ENCODE results near the gene NPM1.

Gene NPM1

GRCh38 chr5:171429543-171429910, 41.9 kb downstream of the NPM1 start:
- no peak for DNase-seq

- no peak for DNase-seq
Observed at GRCh38 chr5:171431251-171431777, 43.7 kb downstream of the NPM1 start.

DNA sequence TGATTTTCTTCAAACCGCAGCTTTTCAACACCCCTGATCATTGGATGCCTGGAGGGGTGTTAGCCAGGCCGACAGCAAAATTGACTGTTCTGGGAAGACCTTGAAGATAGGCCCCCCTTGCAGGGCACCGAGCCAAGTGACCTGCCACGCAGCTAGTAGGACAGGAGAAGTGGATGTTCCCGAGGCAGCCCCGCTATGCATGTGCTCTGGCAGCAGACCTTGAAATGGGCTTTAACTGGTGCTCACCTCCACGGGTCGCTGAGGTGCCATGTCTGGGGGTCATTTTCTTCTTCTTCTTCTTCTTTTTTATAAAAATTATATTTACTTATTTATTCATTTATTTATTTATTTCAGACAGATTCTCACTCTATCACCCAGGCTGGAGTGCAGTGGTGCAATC, 44.4 kb downstream of the NPM1 start:
- DNase-seq: no peak

- DNase-seq: no peak
Observed at GRCh38 chr5:171432583-171433351, 45.1 kb downstream of the NPM1 start.

GRCh38 chr5:171433352-171433698, 45.7 kb downstream of the NPM1 start:
- no peak for DNase-seq

GRCh38 chr5:171433982-171434676, 46.5 kb downstream of the NPM1 start:
- no peak for DNase-seq

GRCh38 chr5:171434874-171435273, 47.2 kb downstream of the NPM1 start:
- no peak for DNase-seq

DNA sequence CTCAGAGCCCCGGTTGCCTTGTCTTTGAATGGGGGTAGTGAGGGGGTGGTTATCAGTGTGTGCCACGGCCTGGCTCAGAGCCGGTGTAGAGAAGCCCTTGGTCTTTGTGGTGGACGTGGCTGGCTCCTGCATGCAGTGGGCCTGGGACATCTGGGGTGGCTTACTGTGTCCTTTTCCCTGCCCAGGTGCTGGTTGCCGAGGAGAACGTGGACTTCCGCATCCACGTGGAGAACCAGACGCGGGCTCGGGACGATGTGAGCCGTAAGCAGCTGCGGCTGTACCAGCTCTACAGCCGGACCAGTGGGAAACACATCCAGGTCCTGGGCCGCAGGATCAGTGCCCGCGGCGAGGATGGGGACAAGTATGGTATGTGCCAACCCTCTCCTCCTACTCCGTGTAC, 48.3 kb downstream of the NPM1 start:
- no peak for DNase-seq

GRCh38 chr5:171436804-171437285, 49.2 kb downstream of the NPM1 start:
- no peak for DNase-seq

GRCh38 chr5:171437286-171437821, 49.7 kb downstream of the NPM1 start:
- no peak for DNase-seq

- DNase-seq: no peak
Observed at GRCh38 chr5:171438738-171439137, 51.1 kb downstream of the NPM1 start.

- no peak for DNase-seq
Observed at GRCh38 chr5:171441246-171441791, 53.7 kb downstream of the NPM1 start.

DNA sequence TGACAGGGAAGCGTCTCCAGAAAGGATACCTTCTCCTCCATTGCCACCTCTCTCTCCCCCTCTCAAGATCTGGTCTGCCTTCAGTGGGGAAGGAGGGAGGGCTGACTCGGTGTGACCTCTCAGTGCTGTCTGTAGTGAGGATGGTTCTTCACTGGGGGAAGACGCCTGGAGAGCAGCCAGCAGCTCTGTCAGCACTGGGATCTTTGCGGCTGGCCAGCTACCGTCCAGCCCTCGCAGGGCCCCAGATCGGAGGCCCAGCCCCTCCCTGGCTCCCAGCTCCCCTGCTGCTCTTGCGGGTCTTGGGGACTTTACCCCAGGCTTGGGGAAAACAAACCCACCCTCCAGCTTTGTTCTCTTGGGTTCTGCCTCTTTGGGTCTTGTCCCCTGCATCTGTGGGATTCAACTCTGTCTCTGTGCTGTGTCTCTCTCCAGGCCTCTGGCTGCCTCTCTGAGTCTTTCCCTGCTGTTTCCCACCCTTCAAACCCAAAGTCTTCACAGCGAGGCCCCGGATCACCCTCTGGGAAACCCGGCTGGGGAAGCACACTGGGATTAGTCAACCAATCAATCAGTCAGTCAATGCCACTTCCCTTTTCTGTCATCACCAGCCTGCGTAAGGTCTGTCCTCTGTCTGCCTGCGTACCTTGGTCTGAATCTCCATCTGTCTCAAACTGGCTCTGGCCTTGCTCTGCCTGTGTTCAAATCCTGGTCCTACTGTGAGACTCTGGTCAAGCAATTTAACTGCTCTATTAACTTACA, 54.8 kb downstream of the NPM1 start:
- no peak for DNase-seq

- no peak for DNase-seq
Observed at GRCh38 chr5:171444582-171444981, 56.9 kb downstream of the NPM1 start.

GRCh38 chr5:171445644-171446516, 58.2 kb downstream of the NPM1 start:
- no peak for DNase-seq

- no peak for DNase-seq
Observed at GRCh38 chr5:171447226-171447625, 59.6 kb downstream of the NPM1 start.

DNA sequence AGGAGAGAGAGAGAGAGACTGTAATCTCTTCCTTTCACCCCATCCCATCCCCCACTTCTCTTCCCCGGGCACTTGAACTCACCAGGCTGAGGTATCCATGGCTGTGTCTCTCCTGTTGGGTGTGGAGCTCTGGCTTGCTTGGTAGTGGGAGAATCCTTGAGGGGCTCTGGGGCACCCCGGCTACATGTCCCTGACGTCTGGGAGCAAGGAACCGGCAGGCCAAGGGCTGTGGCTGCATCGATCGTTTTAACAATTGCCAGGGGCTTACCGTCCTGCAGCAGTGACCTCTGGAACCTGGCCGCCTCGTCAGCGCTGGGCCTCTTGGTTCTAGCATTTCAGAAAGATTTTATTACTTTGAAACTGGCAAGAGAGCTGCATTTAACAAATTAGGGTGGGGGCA, 61.8 kb downstream of the NPM1 start:
- DNase-seq: no peak

DNA sequence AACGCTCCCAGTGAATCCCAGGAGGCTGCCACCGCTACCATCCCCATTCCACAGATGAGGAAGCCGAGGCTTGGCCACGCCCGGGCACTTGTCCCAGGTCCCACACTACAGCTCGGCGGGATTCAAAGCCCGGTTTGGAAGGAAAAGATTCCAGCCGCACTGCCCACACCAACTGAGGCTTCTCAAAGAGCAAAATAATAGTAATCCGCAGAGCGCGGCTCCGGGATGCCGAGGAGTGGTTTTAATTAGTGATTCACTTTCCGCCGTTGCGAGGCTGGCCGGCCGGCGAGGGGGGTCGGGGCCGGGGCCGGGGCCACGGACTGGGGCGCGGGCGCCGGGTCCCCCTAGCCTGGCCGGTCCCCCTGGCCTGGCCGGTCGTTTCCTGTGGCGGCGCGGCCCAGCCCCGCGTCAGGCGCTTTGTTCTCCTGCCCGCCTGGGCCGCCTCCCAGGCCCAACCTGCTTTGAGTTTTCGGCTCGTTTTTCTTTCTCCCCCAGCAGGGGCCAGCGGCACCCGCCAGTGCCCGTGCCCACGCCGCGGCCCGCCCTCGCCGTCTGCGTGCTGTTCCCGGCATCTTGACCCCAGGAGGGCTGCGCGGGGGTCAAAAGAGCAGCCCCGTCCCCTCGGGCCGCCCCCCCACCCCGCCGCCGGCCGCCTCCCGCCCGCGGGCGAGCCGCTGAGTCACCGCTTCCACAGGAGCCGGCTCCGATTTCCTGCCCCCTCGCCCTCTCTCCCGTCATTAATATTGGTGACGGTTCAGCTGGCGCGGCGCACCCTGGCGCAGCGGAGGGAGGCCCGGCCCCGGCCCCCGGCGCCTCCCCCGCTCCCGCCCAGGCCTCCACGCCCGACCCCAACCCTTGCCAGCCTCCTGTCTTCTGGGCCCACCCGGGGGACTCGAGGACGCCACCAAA, 63.0 kb downstream of the NPM1 start:
- DNase-seq: no peak

DNA sequence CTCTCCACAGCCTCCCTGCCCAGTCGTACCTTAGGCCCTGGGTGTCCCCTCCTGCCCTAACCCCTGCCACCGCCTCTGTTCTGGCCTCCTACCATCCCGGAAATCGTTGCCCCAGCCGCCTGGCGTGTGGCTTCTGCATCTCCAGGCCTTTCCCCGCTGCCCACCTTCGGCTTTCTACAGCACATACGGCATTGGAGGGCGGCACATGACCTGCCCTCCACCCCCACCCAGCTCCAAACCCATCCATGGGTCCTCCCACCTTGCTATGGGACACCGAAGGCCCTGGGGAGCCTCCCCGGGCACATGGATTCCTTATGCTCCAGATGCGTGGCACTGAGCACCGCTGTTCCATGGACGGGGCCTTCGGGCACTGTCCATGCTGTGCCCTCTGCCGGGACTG, 63.8 kb downstream of the NPM1 start:
- no peak for DNase-seq

DNA sequence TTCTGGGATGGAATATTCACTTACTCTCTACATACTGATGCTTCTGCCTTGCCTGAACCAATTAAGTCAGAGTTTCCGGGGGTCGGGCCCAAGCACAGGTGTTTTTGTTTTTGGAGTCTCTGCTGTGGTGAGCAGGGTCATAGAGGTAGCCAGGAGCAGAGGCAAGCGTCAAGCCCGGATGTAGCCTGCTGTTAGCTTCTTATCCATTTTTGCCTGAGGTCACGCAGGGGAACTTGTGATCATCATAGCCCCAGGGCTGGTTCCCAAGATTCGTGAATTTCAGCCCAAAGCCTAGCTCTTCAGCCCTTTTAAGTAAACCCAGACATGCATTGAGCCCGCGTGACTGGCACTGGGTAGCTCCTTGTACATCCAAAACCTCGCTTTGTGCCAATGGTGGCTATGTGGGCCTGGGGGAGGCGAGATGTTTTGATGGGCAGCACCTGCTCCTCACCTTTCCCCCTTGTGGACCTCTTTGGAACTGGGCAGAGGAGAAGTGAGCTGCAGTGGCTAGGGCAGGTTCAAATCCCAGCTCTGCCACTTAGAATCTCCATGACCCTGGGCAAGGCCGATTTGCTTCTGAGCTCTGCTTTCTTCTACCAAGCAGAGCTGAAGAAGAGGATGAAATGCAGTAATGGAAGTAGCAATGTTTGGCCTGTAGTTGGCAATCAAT, 65.5 kb downstream of the NPM1 start:
- DNase-seq: no peak

Measured in SW 1271 (cell line).